ENCODE data around the gene GPI.

The GPI gene

GRCh38 chr19:34319785-34320184 is 45.2 kb upstream of the GPI start:
- no peak overlapping the region for H3K4me3 ChIP-seq (ENCODE audit: low read depth in 1 of 2, low read length in 1 of 2)
- H3K27ac ChIP-seq, result no peak overlapping the region
- no peaks in the 10 kb centered on the region for H3K4me1 ChIP-seq (ENCODE audit: control insufficient read depth in 1 of 2, insufficient read depth in 1 of 2, low read depth in 1 of 2, low read length in 1 of 2)
- no peaks in the 10 kb centered on the region for H3K36me3 ChIP-seq
- H3K9me3 ChIP-seq, result no peaks in the 10 kb centered on the region
- H3K27me3 ChIP-seq, result peaks cover 54% of the 10 kb centered on the region
- no peak for TF ChIP-seq CTCF (IDR thresholded peaks at IDR 0.05)

GRCh38 chr19:34320277-34320676 is 44.7 kb upstream of the GPI start:
- Histone ChIP-seq H3K4me3 (ENCODE audit: low read depth in 1 of 2, low read length in 1 of 2) (no peak overlapping the region), H3K4me1 (ENCODE audit: control insufficient read depth in 1 of 2, insufficient read depth in 1 of 2, low read depth in 1 of 2, low read length in 1 of 2) (no peaks in the 10 kb centered on the region), H3K27me3 (peaks cover 49% of the 10 kb centered on the region), H3K27ac (no peak overlapping the region), H3K36me3 (no peaks in the 10 kb centered on the region), H3K9me3 (no peaks in the 10 kb centered on the region)
- no peak for TF ChIP-seq CTCF (IDR thresholded peaks at IDR 0.05)

- H3K27ac ChIP-seq, result no peak overlapping the region
- H3K36me3 ChIP-seq, result no peaks in the 10 kb centered on the region
- no peak for TF ChIP-seq CTCF (IDR thresholded peaks at IDR 0.05)
- H3K27me3 ChIP-seq, result peaks cover 36% of the 10 kb centered on the region
- no peaks in the 10 kb centered on the region for H3K4me1 ChIP-seq (ENCODE audit: control insufficient read depth in 1 of 2, insufficient read depth in 1 of 2, low read depth in 1 of 2, low read length in 1 of 2)
- H3K9me3 ChIP-seq, result no peaks in the 10 kb centered on the region
- H3K4me3 ChIP-seq (ENCODE audit: low read depth in 1 of 2, low read length in 1 of 2), result no peak overlapping the region
Measured at GRCh38 chr19:34321735-34322134, 43.3 kb upstream of the GPI start.

GRCh38 chr19:34323433-34324204 is 41.4 kb upstream of the GPI start:
- Histone ChIP-seq H3K4me3 (ENCODE audit: low read depth in 1 of 2, low read length in 1 of 2) (no peak overlapping the region), H3K4me1 (ENCODE audit: control insufficient read depth in 1 of 2, insufficient read depth in 1 of 2, low read depth in 1 of 2, low read length in 1 of 2) (no peaks in the 10 kb centered on the region), H3K27me3 (peaks cover 17% of the 10 kb centered on the region), H3K27ac (no peak overlapping the region), H3K9me3 (no peaks in the 10 kb centered on the region), H3K36me3 (no peaks in the 10 kb centered on the region)
- no peak for TF ChIP-seq CTCF (IDR thresholded peaks at IDR 0.05)

- no peak for TF ChIP-seq CTCF (IDR thresholded peaks at IDR 0.05)
- H3K4me3 ChIP-seq (ENCODE audit: low read depth in 1 of 2, low read length in 1 of 2), result no peak overlapping the region
- H3K9me3 ChIP-seq, result no peaks in the 10 kb centered on the region
- no peak overlapping the region for H3K27ac ChIP-seq
- H3K36me3 ChIP-seq, result no peaks in the 10 kb centered on the region
- no peaks in the 10 kb centered on the region for H3K4me1 ChIP-seq (ENCODE audit: control insufficient read depth in 1 of 2, insufficient read depth in 1 of 2, low read depth in 1 of 2, low read length in 1 of 2)
- peaks cover 11% of the 10 kb centered on the region for H3K27me3 ChIP-seq
Measured at GRCh38 chr19:34324320-34324719, 40.7 kb upstream of the GPI start.
